ENCODE data around the gene THSD7A. TPM values are rescaled to one million over a fixed set of nuclear protein-coding genes. Genes with fewer than 3 reads are reported as not detected.

Gene THSD7A
- total and polyA plus RNA-seq, 2 of the 13 experiments (the other 11 are each of a cell fraction or from before 2014, with no cell fraction given), result 0.01 to 0.07 TPM

- TF ChIP-seq ZBTB43 (CRISPR knock-in tag; conservative IDR thresholded peaks at IDR 0.05), result no peak
- no peak for TF ChIP-seq ZBTB2 (CRISPR knock-in tag; IDR thresholded peaks at IDR 0.05; ENCODE audit: low read depth)
Observed at GRCh38 chr7:11533229-11533820, 298.7 kb downstream of the THSD7A start (continued).

GRCh38 chr7:11529382-11529781, 302.6 kb downstream of the THSD7A start:
- no peaks in the 10 kb centered on the region for H3K27me3 ChIP-seq (ENCODE audit: control insufficient read depth in 1 of 2, insufficient read depth in 2 of 2, low read length in 2 of 2)
- BruUV-seq (replicated peaks), result no TSS peak
- no peaks in the 10 kb centered on the region for H3K36me3 ChIP-seq (replicated peaks in 1 of 2; ENCODE audit: control insufficient read depth in 1 of 2, insufficient read depth in 2 of 2, low read length in 2 of 2)
- WGBS (ENCODE audit: low lambda C conversion rate), result 2% methylated on average over 3 of the region's 3 CpGs
- no peak for ATAC-seq
- H3K79me2 ChIP-seq (ENCODE audit: insufficient read depth, low read length), result no peaks in the 10 kb centered on the region
- H3K9ac ChIP-seq (ENCODE audit: insufficient read depth, low read depth, low read length), result no peak overlapping the region
- FAIRE-seq, result no peak
- in situ Hi-C loops (cut with HindIII; ENCODE audit: extremely low pct_ligation_motif_present, low pct_unique_long_range_greater_than_20kb), result no loop called here
- ChIA-PET CTCF (ENCODE audit: low intra/inter-chr PET ratio, low total read pairs) (no interaction called here), POLR2A (no interaction called here)
- no peaks in the 10 kb centered on the region for H3K9me3 ChIP-seq (ENCODE audit: low read length)
- H3K4me1 ChIP-seq (ENCODE audit: insufficient read depth, low read length), result no peaks in the 10 kb centered on the region
- H3K4me3 ChIP-seq (replicated peaks in 1 of 3; ENCODE audit: insufficient read depth in 1 of 3, low read depth in 2 of 3, low read length in 3 of 3), result no peak overlapping the region
- H3K4me2 ChIP-seq (ENCODE audit: low read depth, low read length), result no peak overlapping the region
- no peaks in the 10 kb centered on the region for H4K20me1 ChIP-seq (ENCODE audit: insufficient read depth, low read length)
- DNase-seq (ENCODE audit: low spot score), result no peak
- no peak overlapping the region for H3K27ac ChIP-seq (ENCODE audit: extremely low read length, insufficient read depth, low read length)
- no peak overlapping the region for H2AFZ ChIP-seq (ENCODE audit: low read length)
- intact Hi-C loops (cut with micrococcal nuclease; ENCODE audit: unreplicated experiment), result no loop called here
- no peak for TF ChIP-seq ZNF552 (CRISPR knock-in tag; IDR thresholded peaks at IDR 0.05; ENCODE audit: borderline replicate concordance)
- no peak for TF ChIP-seq ETV5 (CRISPR knock-in tag; IDR thresholded peaks at IDR 0.05; ENCODE audit: borderline replicate concordance)
- no peak for TF ChIP-seq AHDC1 (CRISPR knock-in tag; IDR thresholded peaks at IDR 0.05; ENCODE audit: borderline replicate concordance)
- TF ChIP-seq ZMAT5 (CRISPR knock-in tag; IDR thresholded peaks at IDR 0.05; ENCODE audit: borderline replicate concordance, low read depth), result no peak
- TF ChIP-seq ZNF687 (CRISPR knock-in tag; IDR thresholded peaks at IDR 0.05), result no peak
